ENCODE data around the gene LRRC19.

- TF ChIP-seq, protein P1, sequence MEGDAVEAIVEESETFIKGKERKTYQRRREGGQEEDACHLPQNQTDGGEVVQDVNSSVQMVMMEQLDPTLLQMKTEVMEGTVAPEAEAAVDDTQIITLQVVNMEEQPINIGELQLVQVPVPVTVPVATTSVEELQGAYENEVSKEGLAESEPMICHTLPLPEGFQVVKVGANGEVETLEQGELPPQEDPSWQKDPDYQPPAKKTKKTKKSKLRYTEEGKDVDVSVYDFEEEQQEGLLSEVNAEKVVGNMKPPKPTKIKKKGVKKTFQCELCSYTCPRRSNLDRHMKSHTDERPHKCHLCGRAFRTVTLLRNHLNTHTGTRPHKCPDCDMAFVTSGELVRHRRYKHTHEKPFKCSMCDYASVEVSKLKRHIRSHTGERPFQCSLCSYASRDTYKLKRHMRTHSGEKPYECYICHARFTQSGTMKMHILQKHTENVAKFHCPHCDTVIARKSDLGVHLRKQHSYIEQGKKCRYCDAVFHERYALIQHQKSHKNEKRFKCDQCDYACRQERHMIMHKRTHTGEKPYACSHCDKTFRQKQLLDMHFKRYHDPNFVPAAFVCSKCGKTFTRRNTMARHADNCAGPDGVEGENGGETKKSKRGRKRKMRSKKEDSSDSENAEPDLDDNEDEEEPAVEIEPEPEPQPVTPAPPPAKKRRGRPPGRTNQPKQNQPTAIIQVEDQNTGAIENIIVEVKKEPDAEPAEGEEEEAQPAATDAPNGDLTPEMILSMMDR (IDR thresholded peaks at IDR 0.05; ENCODE audit: low read depth, low read length), result no peak
- no peak for TF ChIP-seq POLR2A (IDR thresholded peaks at IDR 0.05; ENCODE audit: extremely low read depth, insufficient read length)
These were observed 37.0 kb upstream of the LRRC19 start for GRCh38 chr9:27042476-27042875.

Measured in NB4 (cell line).